Prostate gland (tissue), 2 donors: ENCODE data around the gene IPO13. TPM values are rescaled to one million over a fixed set of nuclear protein-coding genes. Genes with fewer than 3 reads are reported as not detected.

Source experiments
- DNase-seq: peaks from one replicate; pipeline ENCODE4 v3.0.0-alpha.2; 2019; ENCODE audit warnings: low spot score
- H3K27ac ChIP-seq, 2 donors: fragments of 200-600 bp; sonication (generic); 2 replicates each; pipeline ENCODE4 v1.5.1; 2017 to 2019
- H3K27me3 ChIP-seq: fragments of 200-600 bp; sonication (generic); replicated peaks from 2 replicates; pipeline ENCODE4 v1.5.1; 2019; ENCODE audit not compliant: insufficient read depth
- H3K36me3 ChIP-seq, 2 donors: fragments of 200-600 bp; sonication (generic); 1 replicate in 1 of 2; 2 replicates in 1 of 2; pipeline versions ENCODE4 v1.5.1 to v1.8.1; 2017 to 2019
- H3K4me1 ChIP-seq: fragments of 200-600 bp; sonication (generic); replicated peaks from 2 replicates; pipeline ENCODE4 v1.5.1; 2019
- H3K4me3 ChIP-seq, 2 donors: fragments of 200-600 bp; sonication (generic); 2 replicates each; pipeline ENCODE4 v1.5.1; 2017 to 2019
- H3K9me3 ChIP-seq: fragments of 200-600 bp; sonication (generic); 2 replicates; pipeline ENCODE4 v1.5.1; 2017
- CTCF ChIP-seq, 4 experiments: fragments of 200-600 bp in 2 of 4; fragments of 450-650 bp in 2 of 4; sonication (generic) in 2 of 4; IDR thresholded peaks; 1 replicate in 3 of 4; 2 replicates in 1 of 4; pipeline ENCODE4 v1.5.1; 2016 to 2019; ENCODE audit warnings: antibody characterized with exemption in 4 of 4, mild to moderate bottlenecking in 2 of 4, moderate library complexity in 2 of 4
- POLR2A ChIP-seq: fragments of 450-650 bp; IDR thresholded peaks from one replicate; pipeline ENCODE4 v1.6.1; 2016; ENCODE audit warnings: antibody characterized with exemption, mild to moderate bottlenecking
- POLR2AphosphoS5 ChIP-seq: sonication (generic); formaldehyde crosslinking; IDR thresholded peaks from one replicate; pipeline ENCODE4 v1.6.1; 2017; ENCODE audit warnings: antibody characterized with exemption
- WGBS: methylation state at CpG from one replicate; pipeline ENCODE4 v1.1.5; 2018; 5-methylcytosine and 5-hydroxymethylcytosine counted together
- intact Hi-C: fragments of 100-400 bp; cut with DNase I; formaldehyde crosslinking; loops from one replicate; pipeline ENCODE4 v1.14.2; 2022
- total RNA-seq, 2 donors: library from RNA; depleted of rRNA; stranded (reverse); fragments of >200 nt; gene quantifications; one replicate each; pipeline ENCODE4 v1.1.0, GENCODE V29; 2016

IPO13 gene
- total RNA-seq, 2 donors from 2014 or later = 27.7 to 55.7 TPM

DNA sequence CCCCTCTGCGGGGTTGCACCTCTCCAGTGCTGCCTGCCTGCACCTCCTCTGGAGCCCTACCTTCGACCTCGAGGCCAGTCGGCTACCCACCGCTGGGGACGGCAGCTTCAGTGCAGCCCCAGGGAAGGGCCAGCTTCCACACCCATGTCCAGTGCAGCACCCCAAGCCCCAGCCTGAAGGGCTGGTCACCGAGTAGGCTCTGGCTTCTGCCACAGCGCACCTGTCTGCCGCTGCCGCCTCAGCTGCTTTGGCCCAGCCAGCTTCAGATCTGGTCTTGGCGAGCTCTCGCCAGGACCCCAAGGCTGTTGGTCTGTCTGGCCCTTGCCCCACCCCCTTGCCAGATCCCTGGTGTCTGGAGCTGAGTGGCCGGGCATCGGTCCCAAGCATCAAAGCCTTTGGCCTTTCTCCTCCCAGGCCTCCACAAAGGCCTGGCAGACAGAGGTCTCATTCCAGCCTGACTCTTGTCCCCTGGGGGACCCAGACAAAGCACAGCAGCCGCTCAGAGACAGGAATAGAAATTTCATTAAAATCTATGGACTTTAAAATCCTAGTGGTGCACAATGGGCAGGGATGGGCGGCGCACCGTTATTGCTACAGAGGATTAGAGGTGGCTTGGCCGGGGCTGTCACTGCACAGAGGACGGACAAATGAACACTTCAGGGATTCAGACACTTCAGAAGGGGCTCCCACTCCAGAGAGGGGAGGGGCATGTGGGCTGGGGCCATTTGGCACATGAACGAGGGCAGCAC is 49.4 kb downstream of the IPO13 start:
- no peaks in the 10 kb centered on the region for H3K4me1 ChIP-seq
- DNase-seq = no peak
- TF ChIP-seq POLR2AphosphoS5 = no peak
- H3K9me3 ChIP-seq = no peaks in the 10 kb centered on the region
- WGBS = 83% methylated on average over 21 of the region's 21 CpGs
- intact Hi-C loops = no loop called here
- H3K36me3 ChIP-seq = no peaks in the 10 kb centered on the region
- no peaks in the 10 kb centered on the region for H3K27me3 ChIP-seq
- no peak overlapping the region for H3K27ac ChIP-seq
- no peak overlapping the region for H3K4me3 ChIP-seq

DNA sequence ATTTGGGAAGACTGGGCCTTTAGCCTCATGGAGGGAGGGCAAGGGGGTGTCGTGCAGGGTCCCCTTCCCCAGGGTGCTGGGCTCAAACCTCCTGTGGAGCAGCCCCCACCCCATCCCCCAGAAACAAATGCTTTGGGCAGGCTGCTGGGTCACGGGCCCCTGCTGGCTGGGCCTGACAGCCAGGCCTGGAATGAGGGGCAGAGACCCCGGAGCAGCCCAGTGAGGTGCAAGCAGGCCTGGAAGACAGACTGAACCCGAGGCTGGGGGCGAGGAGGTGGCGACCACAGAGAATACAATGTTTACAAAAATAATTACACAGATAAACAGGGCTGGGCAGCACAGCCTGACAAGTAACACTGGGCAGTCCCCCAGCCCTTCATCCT is 50.0 kb downstream of the IPO13 start:
- no peaks in the 10 kb centered on the region for H3K36me3 ChIP-seq
- DNase-seq = no peak
- H3K4me1 ChIP-seq = no peaks in the 10 kb centered on the region
- no peaks in the 10 kb centered on the region for H3K27me3 ChIP-seq
- TF ChIP-seq POLR2AphosphoS5 (no peak), POLR2A (no peak), CTCF (IDR thresholded peaks at IDR 0.05) (no peak)
- intact Hi-C loops = no loop called here
- no peak overlapping the region for H3K27ac ChIP-seq
- no peak overlapping the region for H3K4me3 ChIP-seq
- no peaks in the 10 kb centered on the region for H3K9me3 ChIP-seq
- WGBS = 72% methylated on average over 6 of the region's 6 CpGs

- Histone ChIP-seq H3K27ac (no peak overlapping the region), H3K4me3 (no peak overlapping the region), H3K36me3 (no peaks in the 10 kb centered on the region), H3K9me3 (no peaks in the 10 kb centered on the region), H3K27me3 (no peaks in the 10 kb centered on the region), H3K4me1 (no peaks in the 10 kb centered on the region)
- intact Hi-C loops = no loop called here
- TF ChIP-seq POLR2AphosphoS5 (no peak), CTCF (IDR thresholded peaks at IDR 0.05) (no peak), POLR2A (no peak)
- no peak for DNase-seq
- 69% methylated on average over 18 of the region's 22 CpGs for WGBS
These were observed 50.7 kb downstream of the IPO13 start for GRCh38 chr1:43997295-43997999.

GRCh38 chr1:43998000-43998378 is 51.2 kb downstream of the IPO13 start:
- no peak for DNase-seq
- intact Hi-C loops = no loop called here
- no peaks in the 10 kb centered on the region for H3K9me3 ChIP-seq
- no peaks in the 10 kb centered on the region for H3K4me1 ChIP-seq
- H3K27ac ChIP-seq = no peak overlapping the region
- no peak for TF ChIP-seq CTCF (IDR thresholded peaks at IDR 0.05)
- no peak for TF ChIP-seq POLR2AphosphoS5
- no peak for TF ChIP-seq POLR2A
- H3K36me3 ChIP-seq = no peaks in the 10 kb centered on the region
- 87% methylated on average over 11 of the region's 11 CpGs for WGBS
- no peaks in the 10 kb centered on the region for H3K27me3 ChIP-seq
- H3K4me3 ChIP-seq = no peak overlapping the region

DNA sequence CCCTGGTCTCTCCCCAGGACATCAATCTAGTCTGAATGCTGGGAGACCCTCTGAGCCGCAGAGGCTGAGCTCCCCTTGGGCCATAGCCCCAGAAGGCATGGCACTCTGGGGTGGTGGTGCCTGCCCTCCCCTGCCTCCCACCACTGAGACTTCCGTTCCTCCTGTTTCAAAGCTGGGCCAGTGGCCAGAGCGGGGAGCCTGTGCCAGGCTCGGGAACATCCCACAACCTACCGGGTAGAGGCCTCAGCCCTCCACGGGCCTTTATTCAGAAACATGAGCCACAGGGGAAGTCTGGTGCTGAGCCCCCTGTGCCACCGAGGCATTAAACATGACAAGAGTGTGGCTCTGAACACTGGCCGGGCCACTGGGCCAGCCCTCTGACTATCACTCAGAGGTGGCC is 52.7 kb downstream of the IPO13 start:
- 44% methylated on average over 8 of the region's 8 CpGs for WGBS
- no peak overlapping the region for H3K27ac ChIP-seq
- H3K27me3 ChIP-seq = no peaks in the 10 kb centered on the region
- TF ChIP-seq POLR2A (no peak), CTCF (IDR thresholded peaks at IDR 0.05) (no peak), POLR2AphosphoS5 (no peak)
- no peak overlapping the region for H3K4me3 ChIP-seq
- no peaks in the 10 kb centered on the region for H3K9me3 ChIP-seq
- intact Hi-C loops = no loop called here
- H3K4me1 ChIP-seq = no peaks in the 10 kb centered on the region
- no peak for DNase-seq
- no peaks in the 10 kb centered on the region for H3K36me3 ChIP-seq
